ENCODE data around the gene LBHD2.
"Not testable (repeated sequence)": the region's sequence is repeated elsewhere in the genome, so short reads cannot be mapped to it uniquely, and the experiment has no call there.

Gene LBHD2

DNA sequence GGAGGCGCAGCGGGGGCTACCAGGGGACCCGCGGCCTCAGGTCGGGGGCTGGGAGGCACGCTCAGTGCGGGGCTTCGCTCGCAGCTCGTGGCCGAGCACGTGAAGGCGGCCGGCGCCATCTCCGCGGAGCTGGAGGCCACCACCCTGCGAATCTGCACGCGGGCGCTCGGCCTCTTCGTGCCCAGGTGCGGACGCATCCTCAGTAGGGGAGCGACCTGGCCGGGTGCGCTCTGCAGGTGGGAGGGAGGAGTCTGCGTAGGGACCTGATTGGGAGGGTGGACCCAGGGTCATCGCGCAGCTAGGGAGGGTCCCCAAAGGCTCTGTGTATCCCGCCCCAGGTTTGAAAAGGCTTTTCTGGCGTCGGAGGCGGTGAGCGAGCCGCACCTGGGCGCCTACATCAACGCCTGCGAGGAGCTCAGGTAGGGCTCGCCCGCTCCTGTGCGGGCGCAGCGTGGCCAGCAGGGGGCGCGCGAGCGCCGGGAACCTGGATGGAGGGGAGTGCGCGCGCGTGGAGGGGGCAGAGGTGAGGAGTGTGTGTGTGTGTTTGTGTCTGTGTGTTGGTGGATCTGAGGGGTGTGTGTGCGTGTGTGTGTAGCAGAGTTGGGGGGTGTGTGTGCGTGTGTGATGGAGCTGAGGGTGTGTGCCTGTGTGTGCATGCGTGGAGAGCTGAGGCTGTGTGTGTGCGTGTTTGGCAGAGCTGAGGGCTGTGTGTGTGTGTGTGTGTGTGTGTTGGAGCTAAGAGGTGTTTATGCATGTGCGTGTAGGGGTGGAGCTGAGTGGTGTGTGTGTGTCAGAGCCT is 20.8 kb downstream of the LBHD2 start:
- DNase-seq (ENCODE audit: low spot score in 2 of 2) = peak; percentile 69 to 85
- peak overlapping the region; percentile 24 for H3K4me3 Mint-ChIP-seq
- no peak overlapping the region for H3K27ac Mint-ChIP-seq
- peak; percentile 82 for ATAC-seq
- H3K9me3 Mint-ChIP-seq = no peaks in the 10 kb centered on the region
- H3K4me1 Mint-ChIP-seq = peaks cover 18% of the 10 kb centered on the region
- no peaks in the 10 kb centered on the region for H3K36me3 Mint-ChIP-seq

DNA sequence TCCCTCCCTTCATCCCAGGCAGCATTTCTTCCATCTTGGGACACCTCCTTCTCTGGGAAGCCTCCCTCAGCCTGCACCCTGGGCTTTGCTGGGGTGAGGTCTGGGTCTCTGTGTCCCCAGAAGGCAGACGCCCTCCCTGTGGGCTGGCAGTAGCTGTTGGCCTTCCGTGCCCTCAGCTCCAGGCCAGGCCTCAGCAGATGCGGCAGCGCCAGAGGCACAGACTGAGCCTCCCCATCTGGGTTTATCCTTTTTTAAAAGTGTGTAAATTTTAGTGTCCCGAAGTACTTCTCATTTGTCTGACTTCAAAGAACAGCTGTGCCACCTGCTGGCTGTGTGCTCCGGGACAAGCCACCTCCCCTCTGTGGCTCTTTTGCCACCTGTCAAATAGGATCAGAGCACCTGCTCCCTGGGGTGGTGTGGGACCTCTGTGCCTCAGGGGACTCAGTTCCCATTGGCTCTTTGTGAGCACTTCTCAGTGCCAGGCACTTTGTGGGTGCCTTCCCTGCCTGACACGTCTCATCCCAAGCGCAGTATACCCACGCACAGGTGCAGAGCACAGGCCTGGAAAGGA is 21.7 kb downstream of the LBHD2 start:
- DNase-seq (ENCODE audit: low spot score in 2 of 2) (no peak), ATAC-seq (no peak)
- no peak overlapping the region for H3K4me3 Mint-ChIP-seq
- no peaks in the 10 kb centered on the region for H3K36me3 Mint-ChIP-seq
- no peaks in the 10 kb centered on the region for H3K9me3 Mint-ChIP-seq
- peaks cover 18% of the 10 kb centered on the region for H3K4me1 Mint-ChIP-seq
- H3K27ac Mint-ChIP-seq = no peak overlapping the region

DNA sequence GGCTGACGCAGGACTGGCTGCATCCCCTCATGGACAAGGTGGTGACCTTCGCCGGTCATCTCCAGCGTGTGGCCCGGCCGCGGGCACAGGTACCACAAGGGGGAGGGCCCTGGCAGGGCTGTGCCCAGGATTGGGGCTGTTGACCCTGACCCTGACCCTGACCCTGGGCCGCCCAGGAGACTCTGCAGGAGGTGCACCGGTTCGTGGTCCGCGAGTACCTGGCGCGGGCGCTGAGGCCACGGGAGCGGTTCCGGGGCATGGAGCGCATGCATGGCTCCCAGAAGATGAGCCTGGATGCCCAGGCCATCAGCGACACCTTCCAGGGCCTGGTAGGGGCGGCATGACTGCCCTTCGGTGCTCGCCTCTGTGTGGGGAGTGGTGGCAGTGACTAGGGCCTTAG is 23.4 kb downstream of the LBHD2 start:
- no peak for DNase-seq (ENCODE audit: low spot score in 2 of 2)
- no peaks in the 10 kb centered on the region for H3K36me3 Mint-ChIP-seq
- no peak for ATAC-seq
- H3K4me3 Mint-ChIP-seq = no peak overlapping the region
- peaks cover 18% of the 10 kb centered on the region for H3K4me1 Mint-ChIP-seq
- H3K9me3 Mint-ChIP-seq = no peaks in the 10 kb centered on the region
- no peak overlapping the region for H3K27ac Mint-ChIP-seq

DNA sequence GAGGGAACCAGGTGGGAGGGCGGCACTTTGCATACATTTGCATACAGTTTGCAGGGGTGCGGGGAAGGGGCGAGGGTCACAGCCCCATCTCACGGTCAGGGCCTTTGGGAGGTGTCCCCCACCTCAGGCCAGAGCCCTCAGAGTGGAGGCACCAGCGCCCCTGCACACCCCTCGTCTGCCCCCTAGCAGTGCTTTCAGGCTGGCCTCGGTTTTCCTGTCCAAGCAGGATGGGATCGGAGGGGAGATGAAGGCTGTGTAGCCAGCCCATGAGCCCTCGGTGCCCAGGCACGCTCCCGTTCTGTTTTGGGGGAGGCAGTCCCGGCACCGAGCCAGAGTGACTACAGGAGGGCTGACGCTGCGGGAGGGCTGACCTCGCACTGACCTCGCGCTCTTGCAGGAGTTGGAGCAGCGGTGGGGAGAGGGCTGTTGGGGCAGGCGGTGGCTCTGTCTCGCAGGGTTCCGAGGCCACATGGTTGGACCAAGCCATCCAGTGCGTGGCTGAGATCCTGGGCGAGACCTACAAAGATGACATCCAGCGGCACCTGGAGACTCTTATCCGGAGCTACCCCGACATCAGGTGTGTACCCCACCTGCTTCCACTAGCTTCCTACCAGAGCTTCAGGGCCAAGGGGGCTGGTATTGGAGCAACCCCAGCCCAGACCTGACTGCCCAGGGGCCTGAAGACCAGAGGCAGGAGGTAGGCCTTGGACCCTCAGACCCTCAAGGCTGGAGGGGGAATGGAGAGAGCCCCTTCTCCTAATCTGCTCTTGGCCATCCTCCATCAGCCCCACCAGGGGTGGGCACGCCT is 24.1 kb downstream of the LBHD2 start:
- H3K4me3 Mint-ChIP-seq = no peak overlapping the region
- H3K27ac Mint-ChIP-seq = no peak overlapping the region
- no peaks in the 10 kb centered on the region for H3K36me3 Mint-ChIP-seq
- DNase-seq (ENCODE audit: low spot score in 2 of 2) (no peak), ATAC-seq (no peak)
- H3K9me3 Mint-ChIP-seq = no peaks in the 10 kb centered on the region
- H3K4me1 Mint-ChIP-seq = peaks cover 18% of the 10 kb centered on the region

DNA sequence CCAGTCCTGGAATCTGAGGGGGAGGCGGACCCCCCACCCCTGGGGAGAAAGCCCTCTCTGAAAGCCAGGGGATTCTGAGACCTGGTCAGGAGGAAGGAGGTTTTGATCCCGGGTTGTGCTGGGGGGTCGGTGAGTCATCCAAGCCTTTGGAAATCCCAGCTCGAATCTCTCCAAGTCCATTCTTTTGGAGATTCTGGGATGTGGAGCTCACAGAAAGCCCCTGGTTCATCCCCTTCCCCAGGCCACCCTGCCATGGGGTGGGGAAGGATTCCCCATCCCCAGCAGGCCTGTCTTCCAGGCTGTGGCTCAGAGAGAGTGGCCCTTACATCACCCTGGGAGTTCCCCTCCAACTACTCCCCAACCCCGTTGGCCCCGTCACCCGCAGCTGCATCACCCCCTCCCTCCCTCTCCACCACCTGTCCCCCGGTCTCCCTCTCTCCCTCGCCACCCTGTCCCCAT is 24.8 kb downstream of the LBHD2 start:
- Mint-ChIP-seq H3K4me1 (peaks cover 13% of the 10 kb centered on the region), H3K4me3 (no peak overlapping the region), H3K36me3 (no peaks in the 10 kb centered on the region), H3K27ac (no peak overlapping the region), H3K9me3 (no peaks in the 10 kb centered on the region)
- no peak for DNase-seq (ENCODE audit: low spot score in 2 of 2)
- ATAC-seq = peak; percentile 43

DNA sequence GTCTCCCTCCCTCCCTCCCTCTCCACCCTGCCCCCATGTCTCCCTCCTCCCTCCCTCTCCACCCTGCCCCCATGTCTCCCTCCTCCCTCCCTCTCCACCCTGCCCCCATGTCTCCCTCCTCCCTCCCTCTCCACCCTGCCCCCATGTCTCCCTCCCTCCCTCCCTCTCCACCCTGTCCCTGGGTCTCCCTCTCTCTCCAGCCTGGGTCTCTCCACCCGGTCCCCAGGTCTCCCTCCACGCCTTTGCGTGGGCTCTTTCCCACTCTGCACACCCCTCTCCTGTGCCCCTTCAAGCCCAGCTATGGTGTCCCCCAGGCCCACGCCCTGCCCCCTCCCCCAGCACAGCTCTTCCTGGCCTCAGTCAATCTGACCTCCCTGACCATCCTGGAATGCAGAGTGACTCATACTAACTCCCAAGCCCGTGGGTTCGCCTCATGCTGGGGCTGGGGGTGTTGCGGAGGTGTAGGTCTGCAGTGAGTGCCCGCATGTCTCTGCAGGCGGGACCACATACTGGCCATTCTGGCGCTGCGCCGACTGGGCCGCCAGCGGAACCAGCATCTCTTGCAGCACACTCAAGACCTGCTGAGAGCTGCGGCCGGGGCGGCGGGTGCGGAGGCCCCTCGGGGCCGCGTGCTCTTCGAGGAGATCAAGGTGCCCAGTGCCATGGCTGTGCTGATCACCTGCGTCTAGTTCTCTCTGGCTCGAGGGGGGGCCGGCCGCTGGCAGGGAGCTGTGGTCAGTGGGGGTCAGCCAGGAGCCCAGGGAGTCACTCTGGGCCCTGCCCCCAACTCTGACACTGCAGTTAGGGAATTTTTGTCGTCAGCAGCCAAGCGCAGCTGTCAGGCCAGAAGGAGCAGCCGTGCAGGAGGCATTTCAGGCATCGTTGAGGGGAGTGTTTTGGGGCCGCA is 25.8 kb downstream of the LBHD2 start:
- Mint-ChIP-seq H3K4me3 (no peak overlapping the region), H3K27ac (no peak overlapping the region), H3K36me3 (no peaks in the 10 kb centered on the region), H3K4me1 (peaks cover 14% of the 10 kb centered on the region), H3K9me3 (no peaks in the 10 kb centered on the region)
- ATAC-seq (no peak), DNase-seq (ENCODE audit: low spot score in 2 of 2) (no peak)

DNA sequence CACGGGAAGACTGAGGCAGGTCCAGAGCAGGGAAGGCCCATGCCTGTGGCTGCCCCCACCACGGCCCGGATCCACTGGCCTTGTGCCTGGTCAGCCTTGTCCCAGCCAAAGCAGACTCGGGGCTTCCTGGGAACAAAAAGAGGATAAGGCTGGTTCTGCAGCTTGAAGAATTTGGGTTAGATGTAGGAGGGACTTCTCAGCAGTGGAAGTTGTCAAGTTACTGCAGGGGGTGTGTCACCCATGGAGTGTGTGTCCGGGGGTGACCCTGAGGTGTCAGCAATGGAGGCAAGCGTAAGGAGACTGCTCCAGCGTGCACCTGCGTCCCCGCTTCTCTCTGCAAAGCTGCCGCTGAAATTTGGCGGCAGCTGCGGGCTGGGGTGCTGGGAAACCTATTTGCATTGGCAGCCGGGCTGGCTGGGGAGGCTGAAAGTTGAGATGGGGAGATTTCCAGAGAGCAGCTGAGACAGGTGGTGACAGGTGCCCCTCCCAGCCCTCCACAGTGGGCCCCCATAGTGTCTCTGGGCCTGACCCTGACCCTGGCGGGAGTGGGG is 26.7 kb downstream of the LBHD2 start:
- Mint-ChIP-seq H3K36me3 (no peaks in the 10 kb centered on the region), H3K4me3 (no peak overlapping the region), H3K9me3 (no peaks in the 10 kb centered on the region), H3K27ac (no peak overlapping the region), H3K4me1 (peaks cover 9% of the 10 kb centered on the region)
- DNase-seq (ENCODE audit: low spot score in 2 of 2) (no peak), ATAC-seq (no peak)

DNA sequence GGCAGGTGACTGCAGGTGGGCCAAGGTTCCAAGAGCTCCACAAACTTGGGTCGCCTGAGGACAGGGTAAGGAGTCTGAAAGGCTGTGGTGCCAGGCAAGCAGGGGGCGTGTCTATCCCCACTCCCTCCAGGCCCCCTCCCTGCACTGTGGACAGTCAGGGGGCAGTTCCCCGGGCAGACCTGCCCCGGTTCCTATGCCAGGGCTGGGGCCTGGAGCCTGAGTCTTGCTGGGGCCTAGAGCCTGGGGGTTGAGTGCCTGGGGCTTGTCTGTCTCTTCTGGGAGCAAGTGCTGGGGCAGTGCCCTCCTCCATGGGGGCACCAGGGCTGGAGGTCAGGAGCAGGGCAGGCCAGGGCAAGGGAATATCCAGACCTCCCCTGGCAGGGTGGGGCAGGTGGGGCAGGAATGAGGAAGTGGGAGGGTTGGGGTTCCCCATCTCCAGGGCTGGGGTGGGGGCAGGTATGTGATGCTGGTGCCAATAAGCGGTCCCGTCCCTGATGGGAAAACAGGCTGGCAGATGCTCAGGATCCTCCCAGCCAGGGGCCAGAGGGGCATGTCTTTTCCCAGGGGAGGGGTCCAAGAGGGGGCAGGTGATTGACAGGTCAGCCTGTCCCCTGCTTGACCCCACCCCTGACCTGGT is 27.3 kb downstream of the LBHD2 start:
- no peak for ATAC-seq
- H3K27ac Mint-ChIP-seq = no peak overlapping the region
- H3K4me1 Mint-ChIP-seq = peaks cover 11% of the 10 kb centered on the region

DNA sequence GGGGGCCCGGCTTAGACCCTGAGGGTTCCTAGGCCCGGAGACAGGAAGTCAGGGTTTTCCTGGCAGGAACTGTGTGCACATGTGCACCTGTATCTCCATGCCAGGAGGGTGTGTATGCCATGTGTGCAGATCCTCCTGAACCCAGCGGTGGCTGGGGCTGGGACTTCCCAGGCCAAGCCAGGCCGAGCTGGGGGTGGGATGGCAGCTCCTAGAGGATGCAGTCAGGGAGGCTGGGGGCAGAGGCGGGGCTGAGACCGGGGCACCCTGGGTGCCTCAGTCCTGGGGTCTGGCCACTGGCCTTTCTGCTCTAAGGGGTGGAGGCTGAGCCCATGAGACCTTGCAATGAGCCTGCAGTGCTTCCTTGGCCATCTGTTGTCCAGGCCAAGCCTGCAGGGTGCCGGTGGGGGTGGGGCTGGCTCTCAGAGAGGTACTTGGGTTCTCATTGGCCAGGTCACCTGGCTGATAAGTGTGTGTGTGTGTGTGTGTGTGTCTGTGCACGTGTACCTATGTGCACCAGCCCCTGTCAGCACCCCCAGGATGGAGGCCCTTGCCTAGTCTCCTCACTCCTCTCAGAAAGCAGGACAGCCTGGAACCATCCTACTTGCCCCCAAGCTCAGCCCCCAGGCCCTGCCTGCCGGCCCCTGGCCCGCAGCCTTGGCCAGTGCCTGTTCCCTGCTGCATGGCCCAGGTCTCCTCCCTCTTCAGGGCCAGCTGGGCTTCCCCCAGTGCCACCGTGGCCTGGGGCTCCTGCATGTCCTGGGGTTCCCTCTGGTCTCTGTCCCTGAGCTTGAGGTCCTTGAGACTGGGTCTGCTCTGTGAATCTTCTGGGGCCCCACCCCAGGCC is 28.6 kb downstream of the LBHD2 start:
- Mint-ChIP-seq H3K4me1 (peaks cover 11% of the 10 kb centered on the region), H3K4me3 (no peak overlapping the region), H3K27ac (no peak overlapping the region), H3K9me3 (no peaks in the 10 kb centered on the region), H3K36me3 (no peaks in the 10 kb centered on the region)
- ATAC-seq (no peak), DNase-seq (ENCODE audit: low spot score in 2 of 2) (no peak)

More for the DNA sequence above, 27.3 kb downstream of the LBHD2 start:
- H3K36me3 Mint-ChIP-seq = no peaks in the 10 kb centered on the region
- H3K9me3 Mint-ChIP-seq = no peaks in the 10 kb centered on the region
- H3K4me3 Mint-ChIP-seq = no peak overlapping the region
- DNase-seq (ENCODE audit: low spot score in 2 of 2) = no peak

DNA sequence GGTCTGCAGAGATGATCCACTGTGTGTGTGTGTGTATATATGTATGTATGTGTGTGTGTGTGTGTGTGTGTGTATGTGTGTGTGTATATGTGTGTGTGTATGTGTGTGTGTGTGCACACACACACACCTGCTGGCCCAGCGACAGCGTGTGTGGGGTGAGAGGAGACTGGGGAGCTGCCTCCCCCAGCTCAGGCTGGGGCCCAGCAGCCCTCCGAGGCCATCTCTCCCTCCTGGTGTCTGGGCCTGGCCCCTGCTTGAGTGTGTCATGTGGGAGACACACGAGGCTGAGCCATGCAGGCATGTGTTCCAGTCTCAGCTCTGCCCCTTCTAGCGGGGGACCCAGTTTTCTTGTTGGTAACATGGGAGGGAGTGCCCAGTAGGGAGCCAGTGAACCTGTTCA is 29.3 kb downstream of the LBHD2 start:
- no peaks in the 10 kb centered on the region for H3K36me3 Mint-ChIP-seq
- H3K27ac Mint-ChIP-seq = no peak overlapping the region
- DNase-seq (ENCODE audit: low spot score in 2 of 2) (no peak), ATAC-seq (no peak)
- peaks cover 11% of the 10 kb centered on the region for H3K4me1 Mint-ChIP-seq
- H3K9me3 Mint-ChIP-seq = no peaks in the 10 kb centered on the region
- no peak overlapping the region for H3K4me3 Mint-ChIP-seq

DNA sequence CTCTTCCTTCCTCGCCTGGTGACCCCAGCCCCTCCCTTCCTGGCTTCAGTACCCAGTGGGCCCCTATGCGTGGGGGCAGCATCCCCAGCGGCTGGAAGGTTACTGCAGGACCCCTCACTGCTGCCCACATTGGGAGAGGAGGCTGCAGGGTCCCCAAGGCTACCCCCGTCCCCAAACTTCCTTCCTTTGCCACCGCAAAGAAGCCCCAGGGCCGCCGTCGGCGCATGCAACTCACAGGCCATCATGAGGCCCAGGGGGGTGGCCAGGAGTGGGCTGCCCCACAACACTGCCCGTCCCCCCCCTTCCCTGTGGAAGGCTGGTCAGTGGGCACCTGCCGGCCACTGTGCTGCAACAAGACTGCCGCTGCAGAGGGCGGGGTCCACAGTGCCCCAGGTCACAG is 29.8 kb downstream of the LBHD2 start:
- Mint-ChIP-seq H3K4me3 (no peak overlapping the region), H3K27ac (no peak overlapping the region), H3K4me1 (peaks cover 11% of the 10 kb centered on the region), H3K36me3 (no peaks in the 10 kb centered on the region), H3K9me3 (no peaks in the 10 kb centered on the region)
- ATAC-seq (no peak), DNase-seq (ENCODE audit: low spot score in 2 of 2) (no peak)

DNA sequence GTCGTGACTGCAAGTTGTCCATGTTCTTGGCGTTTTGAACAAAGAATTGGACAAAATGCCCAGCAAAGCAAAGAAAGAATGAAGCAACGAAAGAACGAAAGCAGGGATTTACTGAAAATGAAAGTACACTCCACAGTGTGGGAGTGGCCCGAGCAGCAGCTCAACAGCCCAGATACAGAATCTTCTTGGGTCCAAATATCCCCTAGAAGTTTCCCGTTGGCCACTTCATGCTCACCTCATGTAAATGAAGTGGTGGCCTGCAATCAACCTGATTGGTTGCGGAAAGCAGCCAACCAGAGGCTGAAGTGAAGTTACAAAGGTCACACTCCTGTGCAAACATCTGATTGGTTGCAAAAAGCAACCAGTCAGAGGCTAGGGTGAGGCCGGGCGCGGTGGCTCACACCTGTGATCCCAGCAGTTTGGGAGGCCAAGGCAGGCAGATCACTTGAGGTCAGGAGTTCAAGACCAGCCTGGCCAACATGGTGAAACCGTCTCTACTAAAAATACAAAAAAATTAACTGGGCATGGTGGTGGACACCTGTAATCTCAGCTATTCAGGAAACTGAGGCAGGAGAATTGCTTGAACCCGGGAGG is 31.2 kb downstream of the LBHD2 start:
- not testable (repeated sequence) for H3K36me3 Mint-ChIP-seq; ATAC-seq; H3K9me3 Mint-ChIP-seq; DNase-seq (ENCODE audit: low spot score in 2 of 2)
- peak overlapping the region; percentile 34 for H3K27ac Mint-ChIP-seq
- peak overlapping the region; percentile 42 for H3K4me3 Mint-ChIP-seq
- peaks cover 11% of the 10 kb centered on the region for H3K4me1 Mint-ChIP-seq

DNA sequence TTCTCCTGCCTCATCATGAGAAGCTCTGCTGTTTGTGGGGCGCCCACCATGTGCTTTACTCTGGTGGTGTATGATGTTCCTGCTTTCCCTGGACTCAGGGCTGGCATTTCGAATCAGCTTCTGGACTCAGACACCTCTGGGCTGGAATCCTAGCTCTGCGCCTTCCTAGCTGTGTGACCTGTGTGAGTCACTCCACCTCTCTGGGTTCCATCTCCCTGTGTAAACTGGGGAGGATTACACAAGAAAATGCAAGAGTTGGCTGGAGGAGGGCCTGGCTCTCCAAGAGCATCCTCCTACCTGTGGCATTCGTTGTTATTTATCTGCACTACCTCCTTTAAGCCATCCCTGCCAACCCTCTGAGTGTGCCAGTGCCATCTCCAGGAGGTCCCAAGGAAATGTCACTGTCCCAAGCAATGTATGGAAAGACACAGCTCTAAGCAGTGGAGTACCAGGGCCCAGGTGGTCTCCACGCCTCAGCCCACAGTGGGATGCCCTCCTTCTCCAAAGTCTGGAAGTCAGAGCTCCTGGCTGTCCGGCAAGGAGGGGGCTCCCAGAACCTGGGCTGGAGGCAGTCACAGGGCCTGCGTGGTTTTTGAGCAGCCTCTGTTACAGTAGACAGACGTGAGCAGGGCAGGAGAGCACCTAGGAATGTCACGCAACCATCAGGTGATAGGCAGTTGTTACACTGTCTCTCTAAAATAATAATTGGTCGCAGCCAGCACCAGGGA is 32.0 kb downstream of the LBHD2 start:
- Mint-ChIP-seq H3K27ac (no peak overlapping the region), H3K36me3 (no peaks in the 10 kb centered on the region), H3K9me3 (no peaks in the 10 kb centered on the region), H3K4me1 (peaks cover 11% of the 10 kb centered on the region), H3K4me3 (no peak overlapping the region)
- no peak for DNase-seq (ENCODE audit: low spot score in 2 of 2)
- ATAC-seq = no peak
